Suprapubic skin (tissue), 3 donors: ENCODE measurements around the gene TPCN2.

Source experiments
- POLR2A ChIP-seq, 2 donors: fragments of 450-650 bp; IDR thresholded peaks; one replicate each; pipeline ENCODE4 v1.6.1; 2017; ENCODE audit warnings: antibody characterized with exemption in 2 of 2, mild to moderate bottlenecking in 2 of 2, moderate library complexity in 2 of 2
- TF ChIP-seq, protein P1 (sequence below), 2 donors: fragments of 200-600 bp in 1 of 2; fragments of 450-650 bp in 1 of 2; sonication (generic) in 1 of 2; IDR thresholded peaks; one replicate each; pipeline ENCODE4 v1.5.1; 2016 to 2019; ENCODE audit warnings: antibody characterized with exemption in 2 of 2, mild to moderate bottlenecking in 1 of 2, moderate library complexity in 1 of 2

DNA sequence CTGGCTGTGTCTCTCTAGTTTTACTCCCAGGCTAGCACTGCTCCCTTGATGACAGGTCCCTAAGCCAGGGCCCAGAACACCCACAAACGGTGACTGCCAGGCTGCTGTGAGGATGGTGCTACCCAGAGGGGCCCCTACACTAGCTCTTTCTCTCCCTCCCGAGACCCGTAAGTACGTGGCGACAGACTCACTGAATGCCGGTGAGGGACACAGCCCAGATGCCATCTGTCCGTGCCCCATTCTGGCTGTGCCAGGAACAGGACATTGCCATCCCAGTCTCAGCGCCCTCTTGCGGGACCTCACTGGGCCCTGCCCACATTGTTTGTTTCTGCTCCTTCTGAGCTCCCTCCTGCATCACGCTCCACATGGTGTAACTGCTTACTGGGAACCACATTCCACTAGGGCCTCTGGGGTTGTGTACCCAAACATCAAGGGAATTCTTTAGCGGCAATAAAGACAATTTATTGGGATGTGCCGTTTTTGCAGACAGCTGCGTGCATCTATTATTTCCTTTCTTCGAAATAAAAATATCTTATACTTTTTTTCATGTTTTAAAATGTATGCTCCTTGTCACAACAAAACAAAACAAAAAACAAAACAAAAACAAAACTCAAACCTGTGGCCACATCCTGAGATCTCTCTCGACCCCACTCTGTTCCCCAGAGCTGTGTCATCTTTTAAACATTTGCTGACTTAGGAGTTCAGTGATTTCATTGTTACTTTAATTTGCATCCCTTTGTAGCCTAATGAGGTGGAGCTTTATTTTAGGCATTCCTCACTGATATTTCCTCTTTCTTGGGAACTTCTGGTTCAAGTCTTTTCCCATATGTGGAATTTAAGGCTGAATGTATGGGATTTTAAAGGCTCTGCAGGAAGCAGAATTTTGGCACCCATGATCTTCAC, 4.4 kb upstream of the TPCN2 start:
- no peak for TF ChIP-seq POLR2A (IDR thresholded peaks at IDR 0.05)
- TF ChIP-seq, protein P1, sequence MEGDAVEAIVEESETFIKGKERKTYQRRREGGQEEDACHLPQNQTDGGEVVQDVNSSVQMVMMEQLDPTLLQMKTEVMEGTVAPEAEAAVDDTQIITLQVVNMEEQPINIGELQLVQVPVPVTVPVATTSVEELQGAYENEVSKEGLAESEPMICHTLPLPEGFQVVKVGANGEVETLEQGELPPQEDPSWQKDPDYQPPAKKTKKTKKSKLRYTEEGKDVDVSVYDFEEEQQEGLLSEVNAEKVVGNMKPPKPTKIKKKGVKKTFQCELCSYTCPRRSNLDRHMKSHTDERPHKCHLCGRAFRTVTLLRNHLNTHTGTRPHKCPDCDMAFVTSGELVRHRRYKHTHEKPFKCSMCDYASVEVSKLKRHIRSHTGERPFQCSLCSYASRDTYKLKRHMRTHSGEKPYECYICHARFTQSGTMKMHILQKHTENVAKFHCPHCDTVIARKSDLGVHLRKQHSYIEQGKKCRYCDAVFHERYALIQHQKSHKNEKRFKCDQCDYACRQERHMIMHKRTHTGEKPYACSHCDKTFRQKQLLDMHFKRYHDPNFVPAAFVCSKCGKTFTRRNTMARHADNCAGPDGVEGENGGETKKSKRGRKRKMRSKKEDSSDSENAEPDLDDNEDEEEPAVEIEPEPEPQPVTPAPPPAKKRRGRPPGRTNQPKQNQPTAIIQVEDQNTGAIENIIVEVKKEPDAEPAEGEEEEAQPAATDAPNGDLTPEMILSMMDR (IDR thresholded peaks at IDR 0.05), result peak; percentile 29 to 51
